ENCODE data around the gene MAB21L4.

MAB21L4 gene

GRCh38 chr2:240895656-240896388 lies at the start of gene MAB21L4:
MAB21L4 (minus strand) TSS chr2:240896156; CDS start chr2:240895997, 159 bp downstream.
- DNase-seq: no peak

GRCh38 chr2:240936106-240936505 lies 40.1 kb upstream of the MAB21L4 start:
- DNase-seq: no peak

GRCh38 chr2:240935103-240935876 lies 39.3 kb upstream of the MAB21L4 start:
- no peak for DNase-seq

- no peak for DNase-seq
Observed at GRCh38 chr2:240934701-240935102, 38.7 kb upstream of the MAB21L4 start.

DNA sequence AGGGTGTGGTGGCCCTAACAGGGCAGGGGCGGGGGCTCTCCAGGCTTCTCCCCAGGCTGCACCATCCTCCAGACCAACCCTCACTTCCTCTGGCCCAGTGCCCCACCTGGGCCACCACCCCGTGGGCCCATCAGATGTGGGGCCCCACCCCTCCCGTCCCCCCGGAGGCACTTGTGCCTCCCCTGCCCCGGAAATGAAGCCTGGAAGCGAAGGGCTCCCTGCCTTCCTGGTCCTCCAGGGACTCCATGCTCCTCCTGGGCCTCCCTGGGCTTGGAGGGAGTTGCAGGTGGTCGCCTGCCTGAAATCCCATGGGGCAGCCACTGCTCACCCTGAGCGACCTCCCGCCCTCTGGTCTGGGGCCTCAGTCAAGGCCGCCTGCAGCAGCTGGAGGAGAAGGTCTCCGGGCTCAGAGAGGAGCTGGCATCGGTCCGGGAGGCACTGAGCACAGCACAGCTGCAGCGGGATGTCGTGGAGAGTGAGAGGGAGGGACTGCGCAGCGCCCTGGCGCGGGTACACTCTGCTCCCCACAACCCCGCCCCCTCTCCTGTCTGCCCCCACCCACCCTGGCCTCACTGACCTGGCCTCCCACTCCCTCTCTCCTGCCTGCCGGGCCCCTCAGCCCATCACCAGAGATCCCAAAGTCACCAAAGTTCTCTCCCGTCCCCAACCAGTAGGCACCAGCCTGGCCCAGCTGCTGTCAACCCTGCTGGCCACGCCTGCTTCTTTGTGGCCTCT lies 38.2 kb upstream of the MAB21L4 start:
- no peak for DNase-seq

GRCh38 chr2:240933048-240933965 lies 37.4 kb upstream of the MAB21L4 start:
- no peak for DNase-seq

- no peak for DNase-seq
Observed at GRCh38 chr2:240932724-240933047, 36.7 kb upstream of the MAB21L4 start.

DNA sequence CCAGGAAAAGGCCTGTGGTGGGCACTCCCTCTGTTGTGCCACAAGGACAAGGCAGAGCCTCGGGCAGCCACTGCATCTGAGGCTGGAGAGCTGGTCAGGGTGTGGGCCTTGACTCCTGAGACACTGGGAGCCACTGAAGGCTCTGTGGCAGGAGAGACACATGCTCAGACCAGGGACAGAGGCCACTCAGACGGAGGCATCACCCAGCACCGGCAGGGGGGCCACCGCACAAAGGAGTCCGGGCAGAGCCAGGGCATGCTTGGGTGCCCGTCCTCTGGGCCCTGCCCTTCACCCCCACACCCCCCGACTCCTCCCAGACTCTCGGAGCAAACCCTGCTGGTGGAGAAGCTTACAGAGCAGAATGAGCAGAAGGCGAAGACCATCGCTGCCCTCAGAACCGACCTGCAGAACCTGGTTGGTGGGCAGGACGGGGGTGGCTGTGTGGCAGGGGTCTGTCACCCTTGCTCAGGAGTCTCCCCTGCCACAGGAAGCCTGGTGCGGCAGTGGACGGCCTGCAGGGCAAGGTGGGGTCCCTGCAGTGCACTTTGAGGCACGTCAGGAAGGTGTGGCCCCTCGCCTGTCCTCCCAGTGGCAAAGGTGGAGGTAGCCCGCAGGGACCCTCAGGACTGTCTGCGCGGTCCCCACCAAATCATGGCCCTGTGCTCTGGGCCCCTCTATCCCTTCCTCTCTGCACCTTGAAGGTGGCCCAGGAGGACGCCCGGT lies 36.2 kb upstream of the MAB21L4 start:
- no peak for DNase-seq

DNA sequence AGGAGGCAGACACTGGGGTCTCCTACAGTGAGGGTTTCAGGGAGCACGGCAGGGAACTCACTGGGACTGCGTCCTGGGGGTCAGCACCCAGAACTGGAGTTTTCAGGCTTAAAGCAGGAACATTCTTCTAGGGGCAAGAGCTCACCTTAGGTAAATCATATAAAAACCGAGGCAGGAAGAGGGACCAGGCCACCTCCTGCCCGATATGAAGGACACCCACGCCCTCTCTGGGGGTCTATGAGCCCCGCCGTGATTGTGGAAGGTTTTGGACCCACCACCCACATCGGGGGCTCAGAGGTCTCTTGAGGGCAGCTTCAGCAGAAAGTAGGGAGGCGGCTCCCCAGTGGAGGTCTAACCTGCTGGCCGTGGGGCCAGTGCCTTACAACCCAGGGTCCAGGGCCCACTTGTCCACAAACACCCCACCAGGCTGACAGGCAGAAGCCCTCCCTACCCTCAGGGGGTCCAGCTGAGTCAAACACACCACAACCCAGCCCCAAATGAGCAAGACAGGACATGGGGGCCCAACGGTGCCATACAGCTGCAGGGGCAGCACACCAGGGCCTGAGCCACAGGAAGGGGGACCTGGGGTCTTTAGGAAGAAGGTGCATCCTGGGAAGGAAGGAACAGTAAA lies 35.5 kb upstream of the MAB21L4 start:
- no peak for DNase-seq

DNA sequence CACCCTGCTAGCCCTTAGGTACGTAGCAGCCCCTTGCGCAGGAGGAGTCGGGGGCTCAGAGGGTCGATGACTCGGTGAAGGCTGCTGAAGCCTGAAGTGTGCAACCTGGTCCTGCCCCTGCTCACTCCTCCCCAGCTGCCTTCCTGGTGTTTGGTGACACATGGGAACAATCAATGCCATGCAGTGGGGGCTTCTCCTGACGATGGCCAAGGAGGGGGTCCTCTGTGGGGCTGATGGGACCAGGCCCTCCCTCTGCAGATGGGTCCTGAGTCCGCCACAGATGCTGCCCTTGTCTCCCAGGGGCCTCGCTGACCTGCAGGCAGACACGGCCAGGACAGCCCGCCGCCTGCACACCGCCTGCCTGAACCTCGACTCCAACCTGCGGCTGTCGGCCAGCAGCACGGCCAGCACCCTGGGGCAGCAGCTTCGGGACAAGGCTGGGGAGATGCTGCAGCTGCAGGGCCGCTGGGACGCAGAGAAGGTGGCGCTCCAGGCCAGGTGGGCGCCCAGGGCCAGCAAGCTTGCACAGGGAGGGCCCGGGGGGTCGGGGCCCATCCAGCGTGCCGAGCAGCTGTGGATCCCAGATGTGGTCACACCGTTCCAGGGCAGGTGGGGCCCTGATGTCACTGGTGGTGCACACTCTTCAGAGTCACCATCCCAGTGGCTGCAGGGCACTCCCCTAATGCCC lies 34.8 kb upstream of the MAB21L4 start:
- no peak for DNase-seq

DNA sequence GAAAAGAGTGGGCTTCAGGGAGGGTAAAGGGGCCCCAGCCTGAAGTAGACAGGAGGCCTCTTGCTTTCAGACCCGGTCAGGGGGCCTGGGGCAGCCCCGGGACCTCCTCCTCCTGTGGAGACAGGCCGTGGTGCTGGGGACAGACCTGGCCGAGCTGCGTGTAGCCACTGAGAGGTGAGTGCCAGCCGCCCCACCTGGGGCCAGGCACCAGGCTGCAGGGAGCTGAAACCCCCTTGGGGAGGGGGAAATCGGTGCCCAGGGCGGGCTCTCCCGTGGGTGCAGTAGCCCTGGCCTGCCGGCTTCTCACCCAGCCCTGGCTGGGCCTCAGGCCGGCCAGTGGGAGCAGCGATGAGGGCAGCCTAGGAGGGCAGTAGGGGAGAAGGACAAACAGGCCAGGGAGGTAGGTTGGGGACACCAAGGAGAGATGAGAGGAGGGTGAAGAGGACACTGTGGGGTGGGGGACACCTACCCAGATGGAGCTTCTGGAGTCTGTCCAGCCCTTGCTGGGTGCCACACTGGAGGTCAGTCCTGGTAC lies 34.2 kb upstream of the MAB21L4 start:
- no peak for DNase-seq

DNA sequence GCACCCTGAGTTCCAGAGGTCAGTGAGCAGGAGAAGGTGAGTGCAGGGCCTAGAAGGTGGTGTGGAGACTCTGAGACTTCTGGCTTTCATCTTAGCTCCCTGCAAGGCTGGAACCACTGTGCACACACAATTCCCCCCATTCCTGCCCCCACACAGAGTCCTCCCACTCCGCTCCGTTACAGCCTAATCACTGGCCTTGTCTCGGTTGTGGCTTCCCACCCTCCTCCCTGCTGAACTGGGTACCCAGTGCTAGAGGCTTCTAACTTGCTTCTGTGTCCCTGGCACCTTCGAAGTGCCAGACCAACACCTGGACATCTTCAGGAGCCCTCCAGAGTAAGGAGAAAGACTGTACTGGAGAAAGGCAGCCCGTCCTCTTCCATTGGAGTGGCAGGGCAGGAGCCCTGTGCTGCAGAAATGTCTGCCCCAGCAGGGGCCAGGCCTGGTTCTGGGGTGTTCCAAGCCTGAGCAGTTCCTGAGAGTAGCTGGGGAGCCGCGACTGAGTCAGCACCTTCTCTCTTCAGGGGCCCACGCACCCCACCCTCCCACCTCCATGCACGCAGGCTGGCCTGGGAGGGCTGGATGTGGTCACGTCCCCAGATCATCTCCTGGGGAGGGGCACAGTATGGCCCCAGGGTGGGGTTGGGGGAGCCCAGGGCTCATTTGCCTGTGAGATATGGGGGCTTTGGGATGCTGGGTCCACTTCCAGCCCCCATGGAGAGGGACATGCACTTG lies 33.6 kb upstream of the MAB21L4 start:
- no peak for DNase-seq

DNA sequence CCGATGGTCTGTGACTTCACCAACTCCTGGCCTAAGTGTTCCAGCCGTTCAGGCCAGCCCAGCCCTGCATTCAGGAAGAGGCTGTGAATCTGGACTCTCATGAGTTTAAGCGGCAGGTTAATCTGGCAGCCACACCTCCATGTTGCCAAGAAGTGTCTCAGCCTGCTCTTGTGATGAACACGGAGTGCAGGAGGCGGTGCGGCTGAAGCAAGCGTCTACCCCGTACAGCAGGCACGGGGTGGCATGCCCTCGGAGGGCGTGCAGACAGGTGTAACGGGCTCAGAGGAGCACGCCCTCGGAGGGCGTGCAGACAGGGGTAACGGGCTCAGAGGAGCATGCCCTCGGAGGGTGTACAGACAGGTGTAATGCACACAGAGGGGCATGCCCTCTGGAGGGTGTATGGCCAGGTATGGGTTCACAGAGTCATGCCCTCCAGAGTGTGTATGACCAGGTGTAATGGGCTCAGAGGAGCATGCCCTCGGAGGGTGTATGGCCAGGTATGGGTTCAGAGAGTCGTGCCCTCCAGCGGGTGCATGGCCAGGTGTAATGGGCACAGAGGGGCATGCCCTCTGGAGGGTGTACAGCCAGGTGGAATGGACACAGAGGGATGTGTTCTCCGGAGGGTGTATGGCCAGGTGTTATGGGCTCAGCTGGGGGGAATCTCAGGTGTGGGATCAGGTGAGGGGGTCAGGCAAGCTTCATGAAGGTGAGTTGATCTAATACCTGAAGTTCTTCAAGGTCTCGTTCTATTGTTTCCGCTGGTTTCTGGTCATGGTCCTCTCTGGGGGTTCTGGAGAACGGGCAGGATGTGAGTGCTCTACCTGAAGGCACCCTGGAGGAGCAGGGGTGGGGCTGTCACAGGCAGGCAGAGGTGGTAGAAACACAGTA lies 32.8 kb upstream of the MAB21L4 start:
- DNase-seq: no peak

- no peak for DNase-seq
Observed at GRCh38 chr2:240927390-240927781, 31.4 kb upstream of the MAB21L4 start.

GRCh38 chr2:240926516-240927389 lies 30.8 kb upstream of the MAB21L4 start:
- no peak for DNase-seq

DNA sequence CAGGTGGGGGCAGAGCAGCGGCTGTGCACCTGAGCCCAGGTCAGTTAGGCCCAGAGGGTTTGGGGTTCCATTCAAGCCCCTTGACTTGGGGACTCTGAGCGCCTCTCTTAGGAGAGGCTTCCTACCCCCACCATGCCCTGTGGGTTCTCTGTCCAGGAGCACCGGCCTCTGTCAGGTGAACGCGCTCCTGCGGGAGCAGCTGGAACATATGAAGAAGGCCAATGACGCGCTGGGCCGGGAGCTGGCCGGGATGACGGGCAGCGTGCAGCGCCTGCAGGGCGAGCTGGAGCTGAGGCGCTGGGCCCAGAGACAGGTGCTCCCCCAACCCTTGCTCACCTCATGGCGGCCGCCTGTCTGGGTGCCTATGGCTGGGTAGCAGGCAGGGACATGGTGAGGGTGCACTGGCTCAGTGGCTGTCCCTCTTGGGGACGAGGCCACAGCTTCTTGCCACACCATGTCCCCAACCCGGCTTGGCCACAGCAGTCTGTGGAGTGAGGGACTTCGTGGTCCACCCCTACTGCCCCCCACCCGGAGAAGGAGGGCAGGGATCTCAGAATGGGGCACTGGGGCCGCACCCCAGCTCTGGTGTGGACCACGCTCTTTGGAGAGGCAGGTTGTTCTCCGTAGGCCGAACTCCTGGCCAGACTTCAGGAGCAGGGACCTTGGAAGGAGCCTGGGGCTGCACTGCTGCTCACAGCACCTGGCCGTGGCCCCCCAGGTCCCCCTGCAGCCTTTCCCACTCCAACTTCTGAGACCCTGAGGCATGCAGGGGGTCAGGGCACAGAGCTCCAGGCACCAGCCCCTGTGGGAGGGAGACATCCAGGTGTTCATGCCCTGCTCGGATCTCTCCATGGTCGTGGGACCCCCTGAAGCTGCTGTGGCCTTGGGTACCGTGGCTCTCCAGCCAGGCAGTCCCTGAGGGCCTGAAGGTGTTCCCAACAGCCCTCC lies 29.9 kb upstream of the MAB21L4 start:
- no peak for DNase-seq

DNA sequence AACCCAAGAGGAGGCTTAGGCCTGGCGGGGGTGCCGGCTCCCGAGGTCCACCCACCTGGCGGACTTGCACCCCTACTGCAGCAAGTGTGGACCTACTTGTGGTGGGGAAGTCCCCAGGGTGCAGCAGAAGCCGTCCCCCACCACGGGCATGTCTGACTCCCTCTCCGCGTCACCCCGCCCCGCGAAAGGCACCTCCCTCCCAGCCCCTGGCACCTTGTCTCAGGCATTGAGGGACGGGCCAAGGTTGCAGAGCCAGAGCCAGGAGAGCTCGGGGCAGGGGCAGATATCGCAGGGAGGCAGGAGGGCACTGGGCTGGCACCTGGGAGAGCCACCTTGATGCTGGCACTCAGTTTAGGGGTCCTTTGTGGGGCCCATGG lies 29.2 kb upstream of the MAB21L4 start:
- no peak for DNase-seq
